Mesenteric fat pad (tissue), 1 donor: ENCODE measurements around the gene ZNF311. TPM values are rescaled to one million over a fixed set of nuclear protein-coding genes. Genes with fewer than 3 reads are reported as not detected.
"Not testable (repeated sequence)": the region's sequence is repeated elsewhere in the genome, so short reads cannot be mapped to it uniquely, and the experiment has no call there.

ENCODE experiments used
- DNase-seq: peaks from one replicate; pipeline ENCODE4 v3.0.0-alpha.2; 2020; ENCODE audit warnings: low spot score
- total RNA-seq: library from RNA; stranded (reverse); fragmentation: NEBNext Ultra II Directional; extraction: Animal tissue kit (Norgen Biotek cat#: 25700); gene quantifications from one replicate; pipeline ENCODE4 v1.2.1, GENCODE V29; 2021
- donor health status: DM: yes; HTN: yes; CAD: no.

ZNF311 gene
- total RNA-seq, 1 donor from 2014 or later, result 0.64 TPM

DNA sequence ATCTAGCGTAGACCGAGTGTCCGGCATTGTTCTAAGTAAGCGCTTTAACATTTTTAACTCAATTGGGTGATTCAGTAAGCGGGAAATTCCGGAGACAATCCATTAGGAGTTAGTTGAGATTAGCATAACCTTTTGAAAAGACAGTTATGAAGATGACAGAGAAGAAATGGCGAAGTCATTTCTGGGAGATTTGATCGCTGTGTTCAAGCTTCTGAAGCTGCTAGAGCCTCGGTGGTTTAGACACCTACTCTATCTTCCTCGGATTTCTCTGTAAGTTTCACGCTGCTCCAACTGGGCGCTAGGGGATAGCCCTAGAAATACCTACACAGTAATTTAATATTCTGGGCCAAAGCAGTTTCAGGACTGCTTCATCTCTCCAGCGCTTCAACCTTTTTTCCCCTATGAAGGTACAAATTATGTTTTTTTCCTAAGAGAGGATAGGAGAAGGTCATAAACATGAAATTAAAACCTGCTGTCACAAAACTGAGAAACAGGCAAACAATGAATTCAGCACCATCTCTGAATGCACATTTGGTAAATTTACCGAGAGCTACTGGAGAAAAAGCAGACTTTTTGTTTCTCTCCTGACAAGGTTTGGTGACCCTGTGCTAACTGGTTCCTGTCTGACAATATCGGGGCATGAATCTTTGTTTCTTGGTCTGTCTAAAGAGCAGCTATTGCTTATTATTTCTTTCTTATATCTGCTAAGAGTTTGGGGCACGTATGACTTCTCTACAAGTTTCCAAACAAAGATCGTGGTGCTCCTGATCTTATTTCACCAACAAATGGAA, 22.4 kb downstream of the ZNF311 start:
- DNase-seq, result no peak

DNA sequence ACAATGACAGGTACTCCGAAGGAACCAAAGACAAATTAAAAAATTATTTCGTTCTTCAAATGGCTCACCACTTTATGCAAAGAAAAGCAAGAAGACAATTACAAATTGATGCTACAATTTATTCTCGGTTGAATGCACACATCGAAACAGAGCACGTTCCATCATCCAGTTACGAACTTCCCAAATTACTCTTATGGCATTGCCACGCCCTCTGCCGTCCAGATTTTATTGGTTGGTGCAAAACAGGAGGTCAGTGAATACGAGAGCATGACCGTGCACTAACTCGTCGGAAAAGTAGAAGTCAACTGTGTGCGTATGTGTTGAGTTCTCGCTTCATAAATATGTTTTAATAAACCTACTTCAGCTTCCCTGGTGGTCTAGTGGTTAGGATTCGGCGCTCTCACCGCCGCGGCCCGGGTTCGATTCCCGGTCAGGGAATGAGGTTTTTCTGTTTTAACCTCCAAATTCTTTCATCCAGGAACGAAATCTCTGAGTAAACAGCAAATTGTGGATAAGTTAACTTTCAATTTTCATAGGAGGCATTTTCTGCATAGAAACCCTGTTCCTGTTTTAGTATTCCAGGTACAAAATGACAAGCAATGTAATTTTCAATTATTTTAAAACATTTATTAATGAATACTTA, 23.2 kb downstream of the ZNF311 start:
- DNase-seq, result no peak

DNA sequence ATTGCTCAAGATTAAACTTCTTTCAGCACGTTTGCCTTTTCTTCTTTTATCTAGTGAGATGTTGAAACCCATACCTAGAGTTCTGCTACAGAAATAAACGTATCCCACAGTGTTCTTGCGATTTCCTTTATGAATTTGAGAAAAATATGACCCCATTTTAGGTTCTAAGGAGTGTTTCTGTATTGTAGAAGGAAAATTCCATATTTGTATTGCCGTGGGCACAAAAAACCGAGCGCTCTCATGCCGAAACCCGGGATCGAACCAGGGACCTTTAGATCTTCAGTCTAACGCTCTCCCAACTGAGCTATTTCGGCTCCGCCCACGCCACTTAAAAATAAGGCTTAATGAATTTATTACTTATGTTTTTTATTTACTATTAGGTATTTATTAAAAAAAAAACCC, 23.7 kb downstream of the ZNF311 start:
- DNase-seq, result no peak

DNA sequence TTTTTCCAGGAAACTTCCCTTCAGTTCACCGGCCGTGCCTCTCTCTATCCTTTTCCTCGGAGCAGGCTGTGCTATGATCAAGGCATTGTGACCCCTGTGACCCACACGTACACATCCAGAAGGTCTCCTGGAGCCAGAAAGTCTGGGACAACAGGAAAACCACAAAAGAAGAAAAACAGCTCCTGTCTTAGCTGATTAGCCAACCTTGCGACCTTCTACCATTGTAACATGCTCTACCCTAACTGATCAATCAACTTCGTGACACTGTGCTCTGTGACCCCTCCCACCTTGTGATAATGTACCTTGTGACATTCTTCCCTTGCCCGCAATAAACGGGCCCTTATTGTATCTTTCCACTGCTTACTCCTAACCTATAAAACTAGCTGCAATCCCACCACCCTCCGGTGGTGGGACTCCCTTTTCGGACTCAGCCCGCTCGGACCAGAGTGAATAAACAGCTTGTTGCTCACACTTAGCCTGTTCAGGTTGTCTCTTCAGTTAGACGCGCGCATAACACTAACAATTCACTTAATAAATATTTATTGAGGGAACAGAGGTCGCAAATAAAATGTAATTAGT, 24.2 kb downstream of the ZNF311 start:
- DNase-seq, result no peak

DNA sequence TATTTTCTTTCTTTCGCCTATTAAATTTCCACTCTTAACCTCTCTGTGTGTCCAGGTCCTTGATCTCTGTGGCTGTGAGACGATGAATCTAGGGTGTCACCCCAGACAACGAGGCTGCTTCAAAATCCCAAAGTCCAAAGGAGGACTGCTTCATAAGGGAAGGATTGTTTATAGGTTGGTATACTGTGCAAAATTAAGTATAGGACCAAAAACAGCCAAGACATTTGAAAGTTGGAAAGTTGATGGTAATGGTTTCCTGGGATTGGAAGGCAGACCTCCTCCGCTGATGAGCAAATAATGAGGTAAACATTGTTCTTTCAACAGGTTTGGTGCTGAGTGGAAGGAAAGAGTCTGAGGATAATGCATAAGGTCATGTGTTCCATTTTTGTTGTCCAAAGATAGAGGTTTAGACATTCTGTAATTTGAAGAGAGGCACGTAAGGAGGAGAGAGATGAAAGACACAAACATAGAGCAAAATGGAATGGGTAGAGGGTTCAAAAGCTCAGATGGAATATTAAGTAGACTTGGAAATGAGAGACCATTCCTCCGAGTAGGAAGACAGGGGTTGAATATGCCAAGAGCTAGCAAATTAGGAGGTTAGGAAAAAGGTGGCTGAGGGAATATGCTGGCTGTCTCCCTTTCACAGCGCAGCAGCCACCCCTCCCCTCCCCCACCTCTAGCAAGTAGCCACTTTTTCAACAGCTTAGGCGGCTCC, 24.8 kb downstream of the ZNF311 start:
- DNase-seq, result no peak

DNA sequence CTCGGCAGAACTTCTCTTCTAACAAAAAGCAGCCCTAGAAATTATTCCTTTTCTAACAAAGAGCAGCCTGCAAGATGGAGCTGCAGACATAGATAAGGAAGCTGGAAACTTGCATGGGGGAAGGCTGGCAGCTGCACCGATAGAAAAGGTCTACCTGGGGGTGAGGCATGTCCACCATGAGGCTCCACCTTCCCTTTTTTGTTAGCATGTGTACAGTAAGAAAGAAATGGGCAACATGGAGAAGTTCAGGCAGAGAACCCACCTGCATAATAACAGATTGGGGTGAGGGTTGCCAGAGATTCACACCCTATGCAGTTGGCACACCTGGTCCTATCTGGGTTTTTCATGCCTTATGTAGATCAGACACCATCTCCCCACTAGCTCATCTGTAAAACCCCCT, 25.4 kb downstream of the ZNF311 start:
- no peak for DNase-seq

DNA sequence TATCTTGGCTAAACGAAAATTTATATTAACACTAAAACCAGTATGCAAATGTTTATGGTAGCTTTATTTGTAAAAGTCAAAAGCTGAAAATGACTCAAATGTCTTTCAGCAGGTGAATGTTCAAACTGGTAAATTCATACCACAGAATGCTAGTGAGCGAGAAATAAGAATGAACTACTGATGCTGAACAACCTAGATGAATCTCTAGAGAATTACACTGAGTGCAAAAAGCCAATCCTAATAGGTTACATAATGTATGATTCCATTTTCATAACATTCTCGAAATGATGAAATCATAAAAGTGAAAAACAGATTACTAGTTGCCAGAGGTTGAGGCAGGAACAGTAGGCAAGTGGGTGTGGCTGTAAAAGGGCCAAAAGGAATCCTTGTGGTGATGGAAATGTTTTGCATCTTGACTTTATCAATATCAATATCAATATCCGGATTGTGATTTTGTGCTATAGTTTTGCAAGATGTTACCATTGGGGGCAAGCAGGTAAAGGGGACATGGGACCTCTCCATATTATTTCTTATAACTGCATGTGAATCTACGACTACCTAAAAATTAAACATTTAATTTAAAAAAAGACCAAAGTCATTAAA, 26.1 kb downstream of the ZNF311 start:
- no peak for DNase-seq

DNA sequence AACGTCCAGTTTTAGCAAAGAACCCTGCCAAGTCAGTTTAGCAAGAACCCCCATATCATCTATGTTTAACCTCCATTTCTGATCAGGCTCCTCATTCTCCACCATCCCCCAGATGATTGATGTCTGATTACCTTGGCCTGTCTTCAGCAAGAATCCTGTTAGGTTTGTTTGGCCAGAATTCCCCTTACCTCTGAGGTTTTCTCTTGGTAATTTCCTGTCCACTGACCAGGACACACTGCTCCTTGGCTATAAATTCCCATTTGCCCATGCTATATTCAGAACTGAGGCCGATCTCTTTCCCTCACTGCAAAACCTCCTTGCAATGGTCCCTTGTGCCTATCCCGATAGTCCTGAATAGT, 27.0 kb downstream of the ZNF311 start:
- no peak for DNase-seq

DNA sequence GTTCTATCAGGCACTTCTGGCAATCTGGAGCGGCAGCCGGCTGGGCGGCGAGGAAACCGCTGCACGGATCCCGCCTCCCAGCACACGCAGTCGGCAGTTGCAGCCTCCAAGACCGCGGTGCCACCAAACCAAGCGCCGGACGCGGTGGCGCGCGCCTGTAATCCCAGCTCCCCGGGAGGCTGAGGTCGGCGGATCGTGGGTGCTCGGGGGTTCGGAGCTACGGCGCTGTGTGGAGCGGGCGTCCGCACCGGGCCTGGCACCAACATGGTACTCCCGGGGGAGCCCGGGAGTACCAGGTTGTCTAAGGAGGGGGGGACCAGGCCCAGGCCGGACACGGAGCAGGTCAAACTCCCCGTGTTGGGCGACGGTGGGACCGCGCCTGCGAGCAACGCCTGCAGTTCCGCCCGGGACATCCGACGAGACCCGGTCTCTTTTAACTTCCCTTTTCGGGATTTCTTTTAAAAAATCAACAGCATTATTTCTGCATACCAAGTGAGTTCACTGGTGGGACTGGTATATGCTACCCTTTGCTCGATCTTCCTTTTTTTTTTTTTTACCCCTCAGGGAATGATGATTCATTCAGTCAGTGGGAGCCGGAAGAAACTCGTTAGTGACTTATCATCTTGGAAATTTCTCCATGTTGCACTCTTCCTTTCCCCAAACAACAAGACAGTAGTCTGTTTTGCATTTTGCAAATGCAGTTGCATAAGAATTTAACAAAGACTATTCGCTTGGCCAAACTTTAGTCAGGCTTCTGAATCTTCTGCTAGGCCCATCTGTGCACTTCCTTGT, 27.6 kb downstream of the ZNF311 start:
- no peak for DNase-seq

DNA sequence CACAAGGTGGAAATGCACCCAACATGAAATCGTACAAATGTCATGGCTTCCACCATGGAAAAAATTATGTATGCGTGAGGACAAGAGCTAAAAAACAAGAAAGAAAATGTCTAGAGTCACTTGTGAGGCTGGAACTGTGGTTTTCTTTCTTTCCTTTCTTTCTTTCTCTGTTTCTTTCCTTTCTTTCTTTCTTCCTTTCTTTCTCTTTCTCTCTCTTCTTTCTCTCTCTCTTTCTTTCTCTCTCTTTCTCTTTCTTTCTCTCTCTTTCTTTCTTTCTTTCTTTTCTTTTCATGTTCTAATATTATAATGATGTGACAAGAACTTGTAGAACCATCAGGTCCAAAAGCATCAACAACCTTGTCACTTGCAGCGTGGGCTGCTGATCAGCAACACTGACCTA, 28.4 kb downstream of the ZNF311 start:
- DNase-seq, result no peak

DNA sequence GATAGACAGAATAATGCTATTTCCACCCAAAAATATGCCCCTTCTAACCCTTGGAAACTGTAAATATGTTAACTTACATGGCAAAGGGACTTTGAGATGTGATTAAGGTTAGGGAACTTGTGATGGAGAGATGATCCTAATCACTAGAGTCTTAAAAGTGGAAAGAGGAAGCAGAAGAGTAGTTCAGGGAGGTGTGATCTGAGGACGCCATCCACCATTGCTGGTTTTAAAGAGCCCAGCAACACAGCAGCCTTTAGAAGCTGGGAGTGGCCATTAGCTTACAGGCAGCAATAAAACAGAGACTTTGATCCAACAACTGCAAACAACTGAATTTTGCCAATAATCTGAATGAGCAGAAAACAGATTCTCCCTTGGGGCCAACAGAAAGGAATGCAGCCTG, 30.6 kb downstream of the ZNF311 start:
- DNase-seq, result no peak

DNA sequence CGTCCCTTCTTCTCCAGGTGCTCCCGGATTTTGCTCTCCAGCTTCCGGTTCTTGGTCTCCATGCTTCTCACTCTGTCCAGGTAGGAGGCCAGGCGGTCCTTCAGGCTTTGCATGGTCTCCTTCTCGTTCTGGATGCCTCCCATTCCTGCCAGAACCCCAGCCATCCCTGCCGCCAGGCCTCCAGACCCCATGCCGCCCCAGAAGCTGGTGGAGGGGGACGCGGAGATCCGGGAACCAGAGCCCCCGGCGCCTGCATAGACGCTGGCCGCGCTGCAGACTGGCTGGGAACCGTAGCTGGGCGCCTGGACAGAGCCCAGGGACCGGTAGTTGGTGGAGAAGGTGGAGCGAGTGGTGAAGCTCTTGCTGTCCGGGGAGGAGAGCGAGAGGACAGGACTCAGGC, 35.1 kb downstream of the ZNF311 start:
- not testable (repeated sequence) for DNase-seq

DNA sequence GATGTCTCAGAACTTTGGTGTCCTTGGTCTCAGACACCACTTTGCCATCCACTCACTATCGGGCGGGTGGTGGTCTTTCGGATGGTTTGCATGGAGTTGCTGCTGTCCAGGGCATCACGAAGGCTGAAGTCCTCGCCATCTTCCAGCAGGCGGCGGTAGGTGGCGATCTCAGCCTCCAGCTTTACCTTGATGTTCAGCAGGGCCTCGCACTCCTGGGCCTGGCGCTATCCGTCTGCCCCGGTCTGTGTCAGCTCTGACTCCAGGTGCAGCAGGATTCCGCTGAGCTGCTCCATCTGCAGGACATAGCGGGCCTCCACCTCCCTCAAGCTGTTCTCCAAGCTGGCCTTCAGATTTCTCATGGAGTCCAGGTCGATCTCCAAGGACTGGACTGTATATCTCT, 36.0 kb downstream of the ZNF311 start:
- no peak for DNase-seq

DNA sequence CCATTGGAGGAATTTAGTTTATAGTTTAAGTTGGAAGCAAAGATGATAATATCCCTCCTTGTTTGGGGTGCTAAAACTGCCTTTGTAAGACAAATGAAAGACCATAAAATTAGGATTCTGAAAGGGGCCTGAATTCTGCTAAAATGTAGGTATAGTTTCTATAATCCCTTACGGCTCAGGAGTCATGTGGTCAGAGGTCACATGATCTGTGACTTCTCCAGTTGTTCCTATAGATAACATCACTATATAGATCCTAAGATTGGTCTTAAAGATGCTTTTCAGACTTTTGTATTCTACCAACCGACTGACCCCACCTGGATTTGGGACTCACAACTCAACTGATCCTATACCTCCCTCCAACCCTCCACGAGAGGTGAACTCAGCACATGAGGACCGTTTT, 36.6 kb downstream of the ZNF311 start:
- DNase-seq, result no peak

DNA sequence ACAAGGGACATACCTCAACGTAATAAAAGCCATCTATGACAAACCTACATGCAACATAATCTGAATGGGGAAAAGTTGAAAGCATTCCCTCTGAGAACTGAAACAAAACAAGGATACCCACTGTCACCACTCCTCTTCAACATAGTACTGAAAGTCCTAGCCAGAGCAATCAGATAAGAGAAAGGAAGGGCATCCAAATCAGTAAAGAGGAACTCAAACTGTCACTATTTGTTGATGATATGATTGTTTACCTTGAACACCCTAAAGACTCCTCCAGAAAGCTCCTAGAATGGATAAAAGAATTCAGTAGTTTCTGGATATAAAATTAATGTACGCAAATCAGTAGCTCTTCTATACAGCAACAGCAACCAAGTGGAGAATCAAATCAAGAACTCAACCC, 39.4 kb downstream of the ZNF311 start:
- no peak for DNase-seq

DNA sequence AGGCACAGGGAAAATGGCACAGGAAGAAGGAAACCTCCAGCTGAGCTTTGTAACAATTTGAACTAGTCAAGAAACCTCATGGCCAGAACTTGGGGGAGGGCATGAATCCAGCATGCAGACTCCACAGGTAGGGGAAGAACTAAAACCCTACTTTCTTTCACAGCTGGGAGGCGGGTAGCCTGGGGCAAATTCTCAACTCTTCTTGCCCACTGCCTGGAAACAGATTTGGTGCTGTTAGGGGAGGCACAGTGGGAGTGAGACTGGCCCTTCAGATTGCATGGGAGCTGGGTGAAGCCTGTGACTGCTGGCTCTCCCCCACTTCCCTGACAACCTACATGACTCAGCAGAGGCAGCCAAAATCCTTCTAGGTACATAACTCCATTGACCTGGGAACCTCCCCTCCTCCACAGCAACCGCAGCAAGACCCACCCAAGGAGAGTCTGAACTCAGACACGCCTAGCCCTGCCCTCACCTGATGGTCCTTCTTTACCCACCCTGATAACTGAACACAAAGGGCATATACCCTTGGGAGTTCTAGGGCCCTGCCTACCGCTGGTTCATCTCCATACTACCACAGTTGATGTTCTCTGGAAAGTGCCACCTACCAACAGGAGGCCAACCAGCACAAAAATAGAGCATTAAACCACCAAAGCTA, 44.1 kb downstream of the ZNF311 start:
- no peak for DNase-seq

DNA sequence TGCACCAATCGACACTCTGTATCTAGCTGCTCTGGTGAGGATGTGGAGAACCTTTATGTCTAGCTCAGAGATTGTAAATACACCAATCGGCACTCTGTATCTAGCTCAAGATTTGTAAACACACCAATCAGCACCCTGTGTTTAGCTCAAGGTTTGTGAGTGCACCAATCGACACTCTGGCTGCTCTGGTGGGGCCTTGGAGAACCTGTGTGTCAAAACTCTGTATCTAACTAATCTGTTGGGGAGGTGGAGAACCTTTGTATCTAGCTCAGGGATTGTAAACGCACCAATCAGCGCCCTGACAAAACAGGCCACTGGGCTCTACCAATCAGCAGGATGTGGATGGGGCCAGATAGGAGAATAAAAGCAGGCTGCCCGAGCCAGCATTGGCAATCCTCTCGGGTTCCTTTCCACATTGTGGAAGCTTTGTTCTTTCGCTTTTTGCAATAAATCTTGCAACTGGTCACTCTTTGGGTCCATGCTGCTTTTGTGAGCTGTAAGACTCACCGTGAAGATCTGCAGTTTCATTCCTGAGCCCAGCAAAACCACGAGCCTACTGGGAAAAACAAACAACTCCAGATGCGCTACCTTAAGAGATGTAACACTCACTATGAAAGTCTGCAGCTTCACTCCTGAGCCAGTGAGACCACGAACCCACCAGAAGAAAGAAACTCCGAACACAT, 46.4 kb downstream of the ZNF311 start:
- DNase-seq, result not testable (repeated sequence)

DNA sequence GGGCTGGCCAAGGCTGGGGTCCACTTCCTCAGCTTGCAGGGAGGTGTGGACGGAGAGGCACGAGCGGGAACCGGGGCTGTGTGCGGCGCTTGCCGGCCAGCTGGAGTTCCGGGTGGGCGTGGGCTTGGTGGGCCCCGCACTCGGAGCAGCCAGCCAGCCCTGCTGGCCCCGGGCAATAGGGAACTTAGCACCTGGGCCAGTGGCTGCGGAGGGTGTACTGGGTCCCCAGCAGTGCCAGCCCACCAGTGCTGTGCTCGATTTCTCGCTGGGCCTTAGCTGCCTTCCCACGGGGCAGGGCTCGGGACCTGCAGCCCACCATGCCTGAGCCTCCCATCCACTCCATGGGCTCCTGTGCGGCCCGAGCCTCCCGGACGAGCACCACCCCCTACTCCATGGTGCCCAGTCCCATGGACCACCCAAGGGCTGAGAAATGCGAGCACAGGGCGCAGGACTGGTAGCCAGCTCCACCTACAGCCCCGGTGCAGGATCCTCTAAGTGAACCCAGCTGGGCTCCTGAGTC, 47.3 kb downstream of the ZNF311 start:
- not testable (repeated sequence) for DNase-seq

DNA sequence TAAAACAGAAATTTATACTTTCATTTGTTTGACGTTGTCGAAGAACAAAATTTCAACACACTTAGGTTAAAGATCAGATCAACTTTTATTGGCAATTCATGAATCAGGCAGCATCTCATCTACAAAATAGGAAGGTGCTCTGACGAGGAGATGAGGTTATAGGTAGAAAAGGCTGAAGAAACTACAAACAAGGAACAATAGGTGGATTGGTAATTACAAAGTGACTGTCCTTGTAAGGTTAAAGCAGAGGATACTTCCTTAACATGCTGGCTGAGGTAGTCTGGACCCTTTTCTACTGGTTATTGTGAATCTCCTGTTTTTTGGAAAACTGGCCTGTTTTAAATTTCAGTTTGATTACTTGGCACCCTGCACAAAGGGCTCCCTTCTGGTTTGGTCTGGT, 48.8 kb downstream of the ZNF311 start:
- DNase-seq, result no peak
